ENCODE results near the gene KLK10.

DNA sequence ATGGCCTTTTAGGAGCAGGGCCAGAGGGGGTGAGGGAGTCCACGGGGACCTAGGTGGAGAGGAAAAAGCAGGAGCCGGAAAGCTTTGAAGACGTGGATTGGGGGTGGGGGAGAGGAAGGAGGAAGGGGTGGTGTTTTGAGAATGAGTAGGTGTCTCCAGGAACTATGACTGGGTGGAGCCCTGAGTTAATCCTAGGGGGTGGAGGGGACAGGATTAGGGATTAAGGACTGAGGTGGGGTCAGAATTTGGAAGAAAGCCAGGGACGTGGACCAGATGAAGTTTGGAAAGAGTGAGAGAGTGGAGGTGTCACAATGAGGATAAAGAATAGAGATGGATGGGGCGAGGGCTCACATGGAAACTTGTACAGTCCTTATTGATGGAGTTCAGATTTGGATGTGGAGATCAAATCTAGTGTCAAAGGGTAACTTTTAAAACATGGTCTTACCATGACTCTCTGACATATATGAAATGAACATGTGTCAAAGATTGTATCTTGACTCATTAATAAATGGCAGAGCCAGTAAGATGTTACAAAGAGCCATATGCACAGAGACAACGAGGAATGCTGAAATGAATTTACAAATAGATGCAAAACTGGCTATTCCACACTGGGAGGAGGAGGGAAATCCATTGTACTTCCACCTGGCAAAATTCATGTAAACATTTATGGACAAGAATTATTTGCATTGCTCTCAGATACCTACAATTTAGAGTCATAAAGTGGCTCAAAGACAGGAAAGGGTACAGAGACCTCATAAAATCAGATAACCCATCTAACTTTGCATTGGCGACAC, 47.1 kb upstream of the KLK10 start:
- TF ChIP-seq POLR2A (IDR thresholded peaks at IDR 0.05): no peak
- TF ChIP-seq, protein P1, sequence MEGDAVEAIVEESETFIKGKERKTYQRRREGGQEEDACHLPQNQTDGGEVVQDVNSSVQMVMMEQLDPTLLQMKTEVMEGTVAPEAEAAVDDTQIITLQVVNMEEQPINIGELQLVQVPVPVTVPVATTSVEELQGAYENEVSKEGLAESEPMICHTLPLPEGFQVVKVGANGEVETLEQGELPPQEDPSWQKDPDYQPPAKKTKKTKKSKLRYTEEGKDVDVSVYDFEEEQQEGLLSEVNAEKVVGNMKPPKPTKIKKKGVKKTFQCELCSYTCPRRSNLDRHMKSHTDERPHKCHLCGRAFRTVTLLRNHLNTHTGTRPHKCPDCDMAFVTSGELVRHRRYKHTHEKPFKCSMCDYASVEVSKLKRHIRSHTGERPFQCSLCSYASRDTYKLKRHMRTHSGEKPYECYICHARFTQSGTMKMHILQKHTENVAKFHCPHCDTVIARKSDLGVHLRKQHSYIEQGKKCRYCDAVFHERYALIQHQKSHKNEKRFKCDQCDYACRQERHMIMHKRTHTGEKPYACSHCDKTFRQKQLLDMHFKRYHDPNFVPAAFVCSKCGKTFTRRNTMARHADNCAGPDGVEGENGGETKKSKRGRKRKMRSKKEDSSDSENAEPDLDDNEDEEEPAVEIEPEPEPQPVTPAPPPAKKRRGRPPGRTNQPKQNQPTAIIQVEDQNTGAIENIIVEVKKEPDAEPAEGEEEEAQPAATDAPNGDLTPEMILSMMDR (IDR thresholded peaks at IDR 0.05): no peak

Data from lower leg skin (tissue), 3 donors.